A549 treated with AZD9567 at 1 μM for 4 hours (cell line): ENCODE results near the gene ACACB. TPM values are rescaled to one million over a fixed set of nuclear protein-coding genes. Genes with fewer than 3 reads are reported as not detected.

Source experiments
- total RNA-seq: library from RNA; stranded (reverse); fragments of 200-300 nt; extraction: Qiagen RNA extraction; gene quantifications from 5 replicates; pipeline ENCODE4 v1.2.3, GENCODE V29; 2022; ENCODE audit not compliant: insufficient read depth

Gene ACACB
- total RNA-seq: 7.5 to 11.9 TPM (median 10.7 TPM) in 5 replicates

DNA sequence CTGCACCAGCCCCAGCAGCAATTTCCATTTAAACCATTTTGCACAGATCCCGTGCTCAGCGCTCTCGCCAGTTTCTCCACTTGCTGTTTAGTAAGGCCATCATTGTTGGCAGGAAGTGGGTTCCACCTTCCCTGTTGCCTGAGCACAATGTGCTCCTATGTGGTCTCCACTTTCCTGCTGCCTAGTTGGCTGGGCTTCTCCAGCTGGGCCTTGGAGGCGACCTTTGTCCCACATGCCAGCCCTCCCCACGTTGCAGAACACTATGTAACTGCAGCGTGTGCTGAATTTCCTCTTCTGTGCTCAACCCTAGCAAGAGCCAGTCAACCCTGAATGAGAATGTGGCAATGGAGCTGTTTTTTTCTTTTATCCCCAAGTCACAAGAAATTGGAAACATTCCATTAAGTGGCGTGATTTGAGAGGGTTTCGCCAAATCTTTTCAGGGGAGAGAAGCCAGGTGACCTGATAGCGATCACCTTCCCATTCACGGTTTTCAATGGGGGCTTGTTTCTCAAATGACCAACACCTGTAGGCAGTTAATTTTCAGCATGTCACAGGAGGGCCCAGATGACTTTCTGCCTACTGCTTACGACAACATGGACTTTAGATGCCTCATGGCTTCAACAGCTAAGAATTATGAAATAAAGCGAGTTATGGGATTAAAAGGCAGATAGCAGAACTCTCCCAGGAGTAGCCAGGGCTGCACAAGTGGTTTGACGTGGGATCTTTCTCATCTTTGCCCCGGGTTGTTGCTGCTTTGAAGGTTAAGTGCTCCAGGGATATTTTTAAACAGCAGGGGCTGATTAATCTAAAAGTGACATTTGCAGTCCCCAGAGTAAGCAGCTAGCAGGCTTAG is at the start of gene ACACB:
TSS of gene ACACB (plus strand) at position 830 of the 853 bp plus-strand sequence. CDS start 22,819 bp downstream, outside the sequence.

DNA sequence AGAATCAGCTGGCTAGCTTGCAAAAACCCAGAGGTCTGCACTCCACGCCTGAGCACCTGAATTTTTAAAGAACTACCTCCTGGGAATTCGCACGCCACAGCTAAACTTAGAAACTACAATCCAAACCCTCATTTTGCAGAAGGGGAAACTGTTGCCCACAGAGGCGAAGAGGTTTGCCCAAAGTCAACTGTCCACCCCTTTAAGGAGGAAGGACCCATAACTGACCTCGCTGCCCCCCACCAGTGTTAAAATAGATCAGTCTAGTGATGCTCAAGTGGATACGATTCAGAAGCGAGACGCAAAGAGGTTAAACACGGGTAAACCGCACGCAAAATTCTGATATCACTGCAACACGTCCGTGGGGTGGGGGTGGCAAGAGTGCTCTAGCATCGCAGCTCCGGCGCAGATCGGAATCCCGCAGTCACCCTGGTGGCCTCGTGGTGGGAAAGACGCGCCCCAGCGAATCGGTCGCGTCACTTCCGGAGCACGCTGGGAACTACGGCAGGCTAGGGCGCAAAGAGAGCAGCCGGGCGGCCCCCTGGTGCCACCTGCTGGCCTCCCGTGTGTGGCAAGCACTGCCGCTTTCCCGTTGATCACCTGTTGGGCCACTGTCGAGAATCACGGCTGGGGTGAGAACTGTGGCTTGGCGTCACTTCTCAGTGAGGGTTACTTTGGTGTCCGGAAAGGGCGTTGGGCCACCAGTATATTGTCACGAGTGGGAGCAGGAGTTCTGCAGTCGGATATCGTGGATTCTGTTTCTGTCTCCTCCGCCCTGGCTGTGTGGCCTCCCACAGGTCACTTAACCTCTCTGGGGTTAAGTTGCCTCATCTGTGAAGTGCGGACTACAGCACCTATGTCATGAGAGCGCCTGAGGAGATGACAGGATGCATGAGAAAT is 23.1 kb upstream of the ACACB start, which contains the start of gene ALKBH2:
TSS of gene ALKBH2 (minus strand) at position 451 of the 897 bp plus-strand sequence. CDS start 686 bp downstream, outside the sequence.

DNA sequence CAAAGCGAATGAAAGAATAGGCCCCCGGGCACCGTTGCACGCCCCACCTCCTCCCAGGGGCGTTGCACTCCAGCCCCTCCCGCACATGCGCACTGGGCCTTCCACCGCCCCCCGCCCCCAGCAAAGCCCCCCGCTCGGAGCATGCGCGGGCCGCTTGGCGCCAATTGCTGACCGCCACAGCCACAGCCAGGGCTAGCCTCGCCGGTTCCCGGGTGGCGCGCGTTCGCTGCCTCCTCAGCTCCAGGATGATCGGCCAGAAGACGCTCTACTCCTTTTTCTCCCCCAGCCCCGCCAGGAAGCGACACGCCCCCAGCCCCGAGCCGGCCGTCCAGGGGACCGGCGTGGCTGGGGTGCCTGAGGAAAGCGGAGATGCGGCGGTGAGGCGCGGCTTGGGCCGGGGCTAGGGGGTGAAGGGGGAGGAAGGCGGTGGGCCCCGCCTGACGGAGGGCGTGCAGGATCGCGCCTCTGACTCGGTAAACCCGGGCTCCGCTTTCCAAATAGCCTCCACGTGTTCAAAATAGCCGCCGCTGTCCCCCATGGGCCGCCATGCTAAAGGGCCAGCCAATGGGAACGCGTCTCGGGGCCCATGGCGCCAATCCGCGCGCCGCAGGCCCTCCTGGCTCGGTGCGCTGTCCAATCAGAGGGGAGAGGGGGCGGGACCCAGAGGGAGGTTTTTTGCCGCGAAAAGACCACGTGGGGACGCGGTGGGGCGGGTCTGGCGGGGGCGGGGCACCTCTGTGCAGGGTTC is 18.8 kb upstream of the ACACB start, which contains the start of gene UNG:
TSS of gene UNG (plus strand) at position 163 of the 748 bp plus-strand sequence. CDS start at position 246, 83 bp downstream.

DNA sequence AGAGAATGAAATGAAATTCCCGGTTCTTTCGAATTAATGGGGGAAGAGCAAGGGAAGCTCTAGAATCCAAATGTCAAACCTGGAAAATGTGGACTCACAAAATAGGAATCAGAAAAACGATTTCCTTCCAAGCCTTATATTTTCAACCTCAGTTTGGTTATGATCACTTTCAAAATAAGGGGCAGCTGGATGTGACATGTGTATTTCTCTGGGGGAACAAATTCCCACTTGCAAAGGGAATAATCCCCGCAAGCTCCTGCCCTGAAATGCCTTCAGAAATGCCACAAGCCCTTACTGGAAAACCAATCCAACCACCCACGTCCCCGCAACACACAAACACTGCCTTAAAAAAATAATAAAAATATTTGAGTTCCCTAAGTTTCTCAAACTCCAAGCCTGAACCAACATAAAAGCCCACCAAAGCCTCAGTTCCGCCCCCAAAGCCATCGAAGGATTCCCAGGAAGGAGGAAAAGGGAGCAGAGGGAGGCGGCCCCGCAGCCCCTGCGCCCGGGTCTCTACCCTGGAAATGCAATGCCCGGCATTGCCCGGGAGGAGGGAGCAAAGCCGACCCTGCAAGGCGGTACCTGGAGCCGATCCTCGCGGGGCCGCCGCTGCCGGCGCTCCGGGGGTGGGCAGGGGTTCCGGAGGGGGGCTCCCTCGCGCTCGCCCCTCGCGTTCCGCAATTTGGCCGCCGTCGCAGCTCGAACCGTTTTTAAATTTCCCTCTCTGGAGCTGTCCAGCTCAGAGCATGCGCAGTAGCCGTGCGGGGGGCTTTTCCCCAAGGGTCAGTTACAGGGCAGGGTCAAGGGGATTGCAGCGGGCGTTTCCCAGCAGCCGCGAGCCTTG is 192.4 kb downstream of the ACACB start, which contains the start of gene FOXN4:
TSS of gene FOXN4 (minus strand) at position 751 of the 847 bp plus-strand sequence. CDS start 963 bp downstream, outside the sequence.

Other genes starting within 250 kb of the ACACB start
- not detected in 5 replicates for gene DAO, start 236.5 kb upstream of the ACACB start, total RNA-seq
- gene SVOP, start 95.5 kb upstream of the ACACB start, total RNA-seq: not detected in 5 replicates
- gene USP30, start 64.0 kb upstream of the ACACB start, total RNA-seq: 3.6 to 9.2 TPM (median 7.6 TPM) in 5 replicates
- gene ALKBH2, start 23.1 kb upstream of the ACACB start, total RNA-seq: 43.7 to 49.6 TPM (median 45.4 TPM) in 5 replicates
- 86.9 to 109 TPM (median 88.5 TPM) in 5 replicates for gene UNG, start 19.0 kb upstream of the ACACB start, total RNA-seq
- gene FOXN4, start 192.7 kb downstream of the ACACB start, total RNA-seq: 0.06 to 0.10 TPM (median 0.09 TPM) in 3 of 5 replicates, not detected in the others
- gene MYO1H, start 231.3 kb downstream of the ACACB start, total RNA-seq: not detected in 5 replicates